ENCODE results near the gene FUT2.

Gene FUT2

GRCh38 chr19:48731452-48731851, 35.7 kb downstream of the FUT2 start:
- no peak for DNase-seq

GRCh38 chr19:48734625-48735024, 38.9 kb downstream of the FUT2 start:
- DNase-seq = no peak

GRCh38 chr19:48735031-48735615, 39.4 kb downstream of the FUT2 start:
- DNase-seq = no peak

- DNase-seq = no peak
These were observed 41.7 kb downstream of the FUT2 start for GRCh38 chr19:48737360-48737998.

- DNase-seq = peak; percentile 70 to 90
These were observed 43.0 kb downstream of the FUT2 start for GRCh38 chr19:48738557-48739403.

- DNase-seq = no peak
These were observed 43.8 kb downstream of the FUT2 start for GRCh38 chr19:48739404-48740163.

GRCh38 chr19:48740164-48740972, 44.6 kb downstream of the FUT2 start, which contains the start of gene RASIP1:
Gene RASIP1 (minus strand): TSS chr19:48740610. CDS start chr19:48740282, 328 bp downstream.
- DNase-seq = no peak

GRCh38 chr19:48741129-48741999, 45.6 kb downstream of the FUT2 start:
- peak in 1 of 2 donors; percentile 16 for DNase-seq

- DNase-seq = peak; percentile 20 to 59
These were observed 46.3 kb downstream of the FUT2 start for GRCh38 chr19:48742096-48742495.

- peak; percentile 73 to 75 for DNase-seq
These were observed 49.6 kb downstream of the FUT2 start for GRCh38 chr19:48745208-48745995.

- DNase-seq = no peak
These were observed 50.3 kb downstream of the FUT2 start for GRCh38 chr19:48746110-48746509.

GRCh38 chr19:48746738-48747575, 51.2 kb downstream of the FUT2 start, which contains the start of gene IZUMO1:
Gene IZUMO1 (minus strand): TSS chr19:48746909. CDS start chr19:48745859, 1,050 bp downstream.
- DNase-seq = peak; percentile 79 to 81

- DNase-seq = no peak
These were observed 53.9 kb downstream of the FUT2 start for GRCh38 chr19:48749571-48750198.

GRCh38 chr19:48750351-48750750, 54.6 kb downstream of the FUT2 start:
- no peak for DNase-seq

GRCh38 chr19:48750771-48751504, 55.2 kb downstream of the FUT2 start:
- DNase-seq = no peak

GRCh38 chr19:48751845-48752495, 56.2 kb downstream of the FUT2 start:
- DNase-seq = no peak

Measured in inflammatory macrophage (primary cell).